ENCODE measurements around the gene POLL. TPM values are rescaled to one million over a fixed set of nuclear protein-coding genes. Genes with fewer than 3 reads are reported as not detected.
"Not testable (repeated sequence)": the region's sequence is repeated elsewhere in the genome, so short reads cannot be mapped to it uniquely, and the experiment has no call there.

POLL gene
- total RNA-seq, 1 experiment from 2014 or later: 7.2 TPM

- peak in 1 of 2 experiments; percentile 41 for DNase-seq (ENCODE audit: low read depth in 1 of 2, low spot score in 2 of 2)
- H3K27ac ChIP-seq: no peak overlapping the region
- H3K27me3 ChIP-seq (replicated peaks): no peaks in the 10 kb centered on the region
These were observed 7.8 kb upstream of the POLL start for GRCh38 chr10:101595591-101596433.

DNA sequence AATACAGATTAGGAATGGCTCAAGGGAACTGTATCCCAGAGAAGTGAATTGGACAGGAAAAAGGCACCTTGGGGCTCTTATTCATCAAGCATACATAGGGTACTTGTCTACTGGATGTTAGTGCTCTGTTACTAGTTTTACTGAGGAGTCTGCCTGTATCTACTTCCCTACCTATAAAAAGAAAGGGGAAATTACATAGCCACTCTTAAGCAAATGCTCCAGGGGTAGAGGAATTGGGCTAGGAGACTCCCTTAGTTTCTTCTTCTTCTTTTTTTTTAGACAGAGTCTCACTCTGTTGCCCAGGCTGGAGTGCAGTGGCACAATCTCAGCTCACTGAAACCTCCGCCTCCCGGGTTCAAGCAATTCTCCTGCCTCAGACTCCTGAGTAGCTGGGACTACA lies 5.3 kb upstream of the POLL start:
- not testable (repeated sequence) for H3K27ac ChIP-seq; H3K4me3 ChIP-seq; H3K9me3 ChIP-seq (replicated peaks); DNase-seq (ENCODE audit: low read depth in 1 of 2, low spot score in 2 of 2); H3K36me3 ChIP-seq; H3K27me3 ChIP-seq (replicated peaks)
- H3K4me1 ChIP-seq (replicated peaks): peaks cover 20% of the 10 kb centered on the region

More at GRCh38 chr10:101595591-101596433, 7.8 kb upstream of the POLL start:
- H3K4me1 ChIP-seq (replicated peaks): peaks cover 11% of the 10 kb centered on the region
- H3K4me3 ChIP-seq: no peak overlapping the region
- no peaks in the 10 kb centered on the region for H3K9me3 ChIP-seq (replicated peaks)
- H3K36me3 ChIP-seq: no peaks in the 10 kb centered on the region

GRCh38 chr10:101588879-101589278 lies 822 bp upstream of the POLL start:
- H3K27ac ChIP-seq: no peak overlapping the region

DNA sequence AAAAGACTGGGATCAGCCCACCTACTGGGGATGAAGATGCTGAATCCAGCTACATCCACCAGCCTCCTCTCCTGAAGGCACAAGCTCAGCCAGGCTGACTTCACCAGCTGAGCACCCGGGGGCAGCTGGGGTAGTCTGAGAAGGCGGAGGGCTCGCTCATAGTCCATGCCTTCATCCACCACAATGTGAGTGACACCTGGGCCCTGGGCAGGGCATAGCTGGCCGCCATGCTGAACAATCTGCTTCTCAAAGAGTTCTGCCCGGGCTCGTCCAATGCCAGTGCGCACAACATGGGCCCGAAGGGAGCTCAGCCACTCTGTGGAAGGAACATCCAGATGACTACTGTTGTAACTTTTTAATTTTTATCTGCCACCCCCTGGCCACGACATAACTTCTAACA lies 2.2 kb downstream of the POLL start:
- Histone ChIP-seq H3K4me1 (replicated peaks) (peaks cover 15% of the 10 kb centered on the region), H3K9me3 (replicated peaks) (no peaks in the 10 kb centered on the region), H3K4me3 (no peak overlapping the region), H3K27me3 (replicated peaks) (no peaks in the 10 kb centered on the region; the same call in 1 of the 2 replicates), H3K27ac (no peak overlapping the region), H3K36me3 (peaks cover 21% of the 10 kb centered on the region)
- DNase-seq (ENCODE audit: low read depth in 1 of 2, low spot score in 2 of 2): no peak

More at GRCh38 chr10:101588879-101589278, 822 bp upstream of the POLL start:
- H3K4me1 ChIP-seq (replicated peaks): peaks cover 15% of the 10 kb centered on the region
- no peak for DNase-seq (ENCODE audit: low read depth in 1 of 2, low spot score in 2 of 2)
- peaks cover 11% of the 10 kb centered on the region for H3K36me3 ChIP-seq
- H3K4me3 ChIP-seq: peak overlapping the region; percentile 75
- no peaks in the 10 kb centered on the region; the same call in 1 of the 2 replicates for H3K27me3 ChIP-seq (replicated peaks)
- H3K9me3 ChIP-seq (replicated peaks): no peaks in the 10 kb centered on the region

DNA sequence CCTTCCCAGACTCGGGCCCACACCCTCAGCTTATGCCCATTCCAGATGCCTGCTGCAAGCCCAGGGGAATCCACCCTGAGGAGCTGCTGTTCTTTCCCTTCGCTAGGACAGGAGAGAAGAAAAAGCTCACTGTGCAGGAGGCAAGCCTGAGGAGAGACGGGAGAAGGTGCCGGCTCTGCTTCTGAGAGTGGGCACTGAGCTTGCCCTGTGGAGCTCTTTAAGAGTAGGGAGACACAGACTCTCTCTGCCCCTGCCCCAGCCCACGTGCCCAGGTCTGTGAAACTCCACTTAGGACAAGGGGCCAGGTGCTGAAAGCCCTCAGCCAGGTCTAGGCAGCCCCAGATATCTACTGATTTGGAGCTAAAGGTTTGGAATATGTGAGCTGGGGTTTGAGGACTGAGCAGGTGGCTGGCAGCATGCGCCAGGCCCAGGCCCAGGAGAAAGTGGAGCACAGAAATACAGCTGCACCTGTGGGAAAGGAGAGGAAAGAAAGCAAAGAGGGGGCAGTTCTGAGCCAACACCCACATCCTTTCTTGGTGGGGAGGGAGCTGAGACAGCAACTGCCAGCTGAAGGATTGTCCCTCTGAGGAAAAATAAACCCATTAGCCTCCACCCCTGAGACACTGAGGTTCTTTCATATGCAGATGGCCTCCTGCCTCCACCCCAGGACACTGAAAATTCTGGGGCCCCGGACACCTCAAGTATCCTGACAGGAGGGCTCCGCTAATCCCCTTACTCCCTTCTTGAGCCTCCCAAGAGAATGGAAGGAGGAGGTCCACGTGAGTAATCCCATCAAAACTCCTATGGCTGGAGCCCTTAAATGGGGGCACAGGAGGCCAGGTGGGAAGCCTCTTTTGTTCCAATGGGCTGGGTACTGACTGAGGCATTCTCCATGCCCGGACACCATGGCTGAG lies 7.3 kb downstream of the POLL start:
- peaks cover 22% of the 10 kb centered on the region for H3K36me3 ChIP-seq
- H3K4me3 ChIP-seq: no peak overlapping the region

DNA sequence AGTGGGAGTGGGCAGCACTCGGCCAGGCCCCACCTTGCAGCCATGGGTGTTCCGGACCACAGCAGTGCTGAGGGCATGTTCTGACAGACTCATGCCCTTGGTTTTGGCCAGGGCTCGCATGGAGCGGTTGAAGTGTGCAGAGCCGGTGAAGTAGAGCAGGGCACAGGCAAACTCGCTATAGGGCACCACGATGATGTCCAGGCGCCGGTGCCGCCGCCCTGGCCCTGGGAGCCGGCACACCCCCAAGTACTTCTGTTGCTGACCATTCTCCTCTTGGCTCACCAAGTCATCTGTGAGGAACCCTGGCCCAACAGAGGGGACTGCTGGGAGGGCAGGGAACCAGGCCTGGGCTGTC lies 8.6 kb downstream of the POLL start:
- peaks cover 4% of the 10 kb centered on the region; the same call in 1 of the 2 replicates for H3K4me1 ChIP-seq (replicated peaks)
- no peak overlapping the region for H3K27ac ChIP-seq
- no peak overlapping the region for H3K4me3 ChIP-seq
- H3K36me3 ChIP-seq: peaks cover 17% of the 10 kb centered on the region
- H3K27me3 ChIP-seq (replicated peaks): no peaks in the 10 kb centered on the region
- no peak for DNase-seq (ENCODE audit: low read depth in 1 of 2, low spot score in 2 of 2)
- H3K9me3 ChIP-seq (replicated peaks): no peaks in the 10 kb centered on the region

More for the DNA sequence above, 7.3 kb downstream of the POLL start:
- H3K27me3 ChIP-seq (replicated peaks): no peaks in the 10 kb centered on the region
- no peak overlapping the region for H3K27ac ChIP-seq
- DNase-seq (ENCODE audit: low read depth in 1 of 2, low spot score in 2 of 2): no peak
- no peaks in the 10 kb centered on the region for H3K9me3 ChIP-seq (replicated peaks)
- peaks cover 4% of the 10 kb centered on the region; the same call in 1 of the 2 replicates for H3K4me1 ChIP-seq (replicated peaks)

GRCh38 chr10:101578803-101579515 lies 9.1 kb downstream of the POLL start:
- Histone ChIP-seq H3K36me3 (peaks cover 16% of the 10 kb centered on the region), H3K4me3 (no peak overlapping the region), H3K27me3 (replicated peaks) (no peaks in the 10 kb centered on the region), H3K9me3 (replicated peaks) (no peaks in the 10 kb centered on the region), H3K27ac (no peak overlapping the region), H3K4me1 (replicated peaks) (peaks cover 4% of the 10 kb centered on the region; the same call in 1 of the 2 replicates)
- DNase-seq (ENCODE audit: low read depth in 1 of 2, low spot score in 2 of 2): no peak

DNA sequence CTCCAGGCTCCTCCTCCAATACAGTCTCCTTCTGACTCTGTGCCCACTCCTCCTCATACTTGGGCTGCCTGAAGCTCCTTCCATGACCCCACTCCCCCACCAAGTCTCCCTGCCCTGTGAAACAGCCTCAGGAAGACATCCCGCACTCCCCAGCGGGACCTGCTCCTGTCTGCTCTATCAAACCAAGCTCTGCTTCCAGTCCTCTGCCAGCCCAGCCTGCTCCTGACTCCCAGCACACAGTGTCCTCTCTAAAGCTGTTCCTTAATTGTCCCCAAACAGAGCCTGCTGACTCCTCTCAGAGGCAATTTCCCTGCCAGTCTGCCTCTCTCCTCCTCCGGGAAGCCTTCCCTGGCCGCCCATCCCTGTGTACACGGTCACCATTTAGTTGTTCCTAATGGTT lies 9.9 kb downstream of the POLL start:
- Histone ChIP-seq H3K4me3 (no peak overlapping the region), H3K4me1 (replicated peaks) (peaks cover 4% of the 10 kb centered on the region; the same call in 1 of the 2 replicates), H3K36me3 (peaks cover 9% of the 10 kb centered on the region), H3K27me3 (replicated peaks) (no peaks in the 10 kb centered on the region), H3K9me3 (replicated peaks) (no peaks in the 10 kb centered on the region), H3K27ac (no peak overlapping the region)
- DNase-seq (ENCODE audit: low read depth in 1 of 2, low spot score in 2 of 2): no peak

GRCh38 chr10:101577121-101577871 lies 10.8 kb downstream of the POLL start:
- no peak for DNase-seq (ENCODE audit: low read depth in 1 of 2, low spot score in 2 of 2)

GRCh38 chr10:101576211-101576863 lies 11.7 kb downstream of the POLL start:
- Histone ChIP-seq H3K27ac (no peak overlapping the region), H3K9me3 (replicated peaks) (peaks cover 5% of the 10 kb centered on the region; the same call in 1 of the 2 replicates), H3K4me1 (replicated peaks) (peaks cover 4% of the 10 kb centered on the region; the same call in 1 of the 2 replicates), H3K36me3 (peaks cover 5% of the 10 kb centered on the region; the same call in 1 of the 2 replicates), H3K4me3 (no peak overlapping the region), H3K27me3 (replicated peaks) (no peaks in the 10 kb centered on the region)
- no peak for DNase-seq (ENCODE audit: low read depth in 1 of 2, low spot score in 2 of 2)

More at GRCh38 chr10:101577121-101577871, 10.8 kb downstream of the POLL start:
- H3K9me3 ChIP-seq (replicated peaks): peaks cover 5% of the 10 kb centered on the region; the same call in 1 of the 2 replicates
- peaks cover 4% of the 10 kb centered on the region; the same call in 1 of the 2 replicates for H3K4me1 ChIP-seq (replicated peaks)
- H3K27ac ChIP-seq: no peak overlapping the region
- H3K36me3 ChIP-seq: peaks cover 5% of the 10 kb centered on the region; the same call in 1 of the 2 replicates
- no peak overlapping the region for H3K4me3 ChIP-seq
- no peaks in the 10 kb centered on the region for H3K27me3 ChIP-seq (replicated peaks)

DNA sequence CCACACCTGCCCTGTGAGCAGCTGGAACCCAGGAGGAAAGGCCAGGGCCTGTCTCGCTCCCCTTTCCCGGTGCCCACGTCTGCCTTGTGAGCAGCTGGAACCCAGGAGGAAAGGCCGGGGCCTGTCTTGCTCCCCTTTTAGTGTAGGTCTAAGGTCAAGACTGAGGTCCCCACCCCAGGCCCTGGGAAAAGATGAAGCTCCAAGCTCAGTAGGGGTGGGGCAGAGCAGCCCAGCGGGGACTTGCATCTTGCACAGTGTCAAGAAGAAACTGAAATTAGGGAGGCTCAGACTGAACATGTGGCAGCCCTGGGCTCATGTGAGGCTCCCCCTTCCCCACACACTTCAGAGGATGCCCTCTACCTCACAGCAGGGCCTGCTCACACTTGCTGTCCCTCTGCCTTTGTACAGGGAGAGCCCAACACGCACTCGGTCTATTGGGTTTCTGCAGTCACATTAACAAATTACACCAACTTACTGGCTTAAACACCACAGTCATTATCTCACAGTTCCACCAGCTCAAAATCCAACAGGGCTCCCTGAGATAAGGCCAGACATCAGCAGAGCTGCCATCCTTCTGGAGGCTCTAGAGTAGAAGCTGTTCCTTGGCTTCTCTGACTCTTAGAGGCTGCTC lies 12.4 kb downstream of the POLL start:
- peaks cover 4% of the 10 kb centered on the region for H3K4me1 ChIP-seq (replicated peaks)
- DNase-seq (ENCODE audit: low read depth in 1 of 2, low spot score in 2 of 2): no peak
- H3K9me3 ChIP-seq (replicated peaks): peaks cover 5% of the 10 kb centered on the region; the same call in 1 of the 2 replicates
- no peak overlapping the region for H3K4me3 ChIP-seq
- peaks cover 5% of the 10 kb centered on the region; the same call in 1 of the 2 replicates for H3K36me3 ChIP-seq
- H3K27me3 ChIP-seq (replicated peaks): no peaks in the 10 kb centered on the region
- no peak overlapping the region for H3K27ac ChIP-seq

DNA sequence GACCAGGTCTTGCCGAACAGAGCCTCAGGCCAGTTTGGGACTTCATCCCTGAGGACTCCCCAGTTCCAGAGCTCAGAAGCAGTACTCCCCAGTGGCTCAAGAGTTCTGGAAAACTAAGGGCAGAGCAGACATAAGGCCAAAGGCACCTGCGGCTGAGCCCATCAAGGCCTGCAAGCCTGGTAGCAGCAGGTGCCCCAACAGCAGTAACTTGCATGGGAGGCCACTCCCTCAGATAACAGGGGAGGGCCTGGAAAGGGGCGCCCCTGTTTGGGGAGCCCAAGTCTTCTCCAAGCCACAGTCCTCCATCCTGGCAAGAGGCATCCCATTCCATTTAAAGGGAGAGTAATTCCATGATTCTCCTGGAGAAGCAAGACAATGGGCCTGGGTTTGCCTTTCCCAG lies 13.0 kb downstream of the POLL start:
- DNase-seq (ENCODE audit: low read depth in 1 of 2, low spot score in 2 of 2): no peak
- Histone ChIP-seq H3K9me3 (replicated peaks) (peaks cover 5% of the 10 kb centered on the region; the same call in 1 of the 2 replicates), H3K27ac (no peak overlapping the region), H3K4me1 (replicated peaks) (peaks cover 8% of the 10 kb centered on the region), H3K36me3 (peaks cover 4% of the 10 kb centered on the region; the same call in 1 of the 2 replicates), H3K27me3 (replicated peaks) (no peaks in the 10 kb centered on the region), H3K4me3 (no peak overlapping the region)
